PC-9 (cell line): ENCODE measurements around the gene DLG2. TPM values are rescaled to one million over a fixed set of nuclear protein-coding genes. Genes with fewer than 3 reads are reported as not detected.

Experiments
- BruUV-seq: library from RNA; stranded (reverse); fragments of 400-500 nt; replicated peaks from 2 replicates; lab custom pipeline; 2021; lab: Mats Ljungman, UMichigan
- CTCF ChIA-PET: fragments of 300-600 bp; sonication (Branson Sonifier 250); formaldehyde crosslinking; loops from one replicate; lab custom pipeline; 2022; ENCODE audit warnings: antibody characterized with exemption; lab: Charles Lee
- POLR2A ChIA-PET: fragments of 300-600 bp; sonication (Branson Sonifier 250); formaldehyde crosslinking; loops from one replicate; lab custom pipeline; 2022; ENCODE audit warnings: antibody characterized with exemption; ENCODE audit not compliant: unreplicated experiment; lab: Charles Lee
- DNase-seq, 2 experiments: peaks; one replicate each; pipeline versions ENCODE4 v3.0.0 to v3.0.0-alpha.2; 2015 to 2022; ENCODE audit warnings: mixed read lengths in 1 of 2
- H2AFZ ChIP-seq: fragments of 200-600 bp; sonication (generic); 2 replicates; pipeline ENCODE4 v1.8.1; 2017; ENCODE audit warnings: antibody characterized with exemption
- H3F3A ChIP-seq: fragments of 200-600 bp; sonication (generic); 2 replicates; pipeline ENCODE4 v1.8.1; 2017; ENCODE audit warnings: antibody characterized with exemption, mild to moderate bottlenecking, low read depth; ENCODE audit not compliant: insufficient read depth
- H3K27ac ChIP-seq: fragments of 200-600 bp; sonication (generic); 2 replicates; pipeline ENCODE4 v1.6.1; 2016; ENCODE audit warnings: mixed run types
- H3K27me3 ChIP-seq: fragments of 200-600 bp; sonication (generic); 2 replicates; pipeline ENCODE4 v1.6.1; 2016; ENCODE audit warnings: low read depth, mixed run types; ENCODE audit not compliant: insufficient read depth
- H3K36me3 ChIP-seq: fragments of 200-600 bp; sonication (generic); 2 replicates; pipeline ENCODE4 v1.6.1; 2016; ENCODE audit warnings: low read depth, mixed run types
- H3K4me1 ChIP-seq: fragments of 200-600 bp; sonication (generic); replicated peaks from 2 replicates; pipeline ENCODE4 v1.6.1; 2016; ENCODE audit warnings: mixed run types; ENCODE audit not compliant: insufficient read depth
- H3K4me2 ChIP-seq: fragments of 200-600 bp; sonication (generic); 2 replicates; pipeline ENCODE4 v1.6.1; 2017; ENCODE audit warnings: mixed run types
- H3K4me3 ChIP-seq: fragments of 200-600 bp; sonication (generic); 2 replicates; pipeline ENCODE4 v1.6.1; 2016; ENCODE audit warnings: mixed run types
- H3K79me2 ChIP-seq: fragments of 200-600 bp; sonication (generic); 2 replicates; pipeline ENCODE4 v1.6.1; 2017; ENCODE audit warnings: low read depth, mixed run types
- H3K9me2 ChIP-seq: fragments of 200-600 bp; sonication (generic); 2 replicates; pipeline ENCODE4 v1.8.1; 2017; ENCODE audit warnings: mild to moderate bottlenecking; ENCODE audit not compliant: insufficient read depth
- H3K9me3 ChIP-seq: fragments of 200-600 bp; sonication (generic); 2 replicates; pipeline ENCODE4 v1.8.1; 2016; ENCODE audit warnings: low read depth; ENCODE audit not compliant: insufficient read depth
- H4K20me1 ChIP-seq: fragments of 200-600 bp; sonication (generic); 2 replicates; pipeline ENCODE4 v1.8.1; 2017; ENCODE audit not compliant: insufficient read depth
- EZH2 ChIP-seq: fragments of 200-600 bp; sonication (generic); IDR thresholded peaks from 2 replicates; pipeline ENCODE4 v1.8.0; 2017; ENCODE audit warnings: antibody characterized with exemption, low read depth
- intact Hi-C: fragments of 100-400 bp; cut with micrococcal nuclease; formaldehyde crosslinking; loops from one replicate; pipeline ENCODE4 v1.10.0; 2022; ENCODE audit not compliant: unreplicated experiment
- total RNA-seq: library from RNA; stranded (reverse); gene quantifications from 2 replicates; pipeline ENCODE4 v1.2.3, GENCODE V29; 2021
- TF ChIP-seq, protein P1 (sequence below): fragments of 200-600 bp; sonication (generic); conservative IDR thresholded peaks from 2 replicates; pipeline ENCODE4 v1.6.1; 2017; ENCODE audit warnings: mixed run types, antibody characterized with exemption, mild to moderate bottlenecking, moderate library complexity

The DLG2 gene
- total RNA-seq, 1 experiment from 2014 or later = 6.4 TPM

DNA sequence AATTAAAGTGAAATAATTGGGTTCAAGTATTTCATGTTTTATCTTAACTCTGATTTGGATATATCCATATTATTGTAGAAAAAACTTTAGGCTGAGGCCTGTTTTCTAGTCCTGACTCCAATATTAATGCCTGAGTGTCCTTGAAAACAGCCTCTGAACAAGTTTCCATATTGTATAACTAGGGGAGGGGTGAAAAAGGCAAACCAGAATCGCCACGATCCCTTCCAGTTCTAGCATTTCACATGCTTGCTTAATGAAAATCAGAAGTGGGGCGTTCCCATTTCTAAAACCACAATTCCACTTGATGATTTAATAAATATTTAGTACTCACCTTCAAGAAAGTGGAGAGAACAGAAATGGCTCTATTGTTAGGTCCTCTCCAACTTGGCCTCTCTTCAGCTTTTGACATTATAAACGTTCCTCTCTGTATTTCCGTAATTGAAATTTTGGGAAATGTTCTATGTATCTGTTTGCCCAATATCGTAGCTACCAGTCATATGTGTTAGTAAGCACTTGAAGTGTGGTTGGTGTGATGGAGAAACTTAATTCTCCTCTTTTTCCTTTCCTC, 1779.6 kb downstream of the DLG2 start:
- H3K9me2 ChIP-seq = no peaks in the 10 kb centered on the region
- no peak overlapping the region for H3K4me3 ChIP-seq
- POLR2A ChIA-PET = no interaction called here
- no peak overlapping the region for H3K27ac ChIP-seq
- H3K27me3 ChIP-seq = peaks cover 18% of the 10 kb centered on the region
- TF ChIP-seq EZH2 = no peak
- TF ChIP-seq, protein P1, sequence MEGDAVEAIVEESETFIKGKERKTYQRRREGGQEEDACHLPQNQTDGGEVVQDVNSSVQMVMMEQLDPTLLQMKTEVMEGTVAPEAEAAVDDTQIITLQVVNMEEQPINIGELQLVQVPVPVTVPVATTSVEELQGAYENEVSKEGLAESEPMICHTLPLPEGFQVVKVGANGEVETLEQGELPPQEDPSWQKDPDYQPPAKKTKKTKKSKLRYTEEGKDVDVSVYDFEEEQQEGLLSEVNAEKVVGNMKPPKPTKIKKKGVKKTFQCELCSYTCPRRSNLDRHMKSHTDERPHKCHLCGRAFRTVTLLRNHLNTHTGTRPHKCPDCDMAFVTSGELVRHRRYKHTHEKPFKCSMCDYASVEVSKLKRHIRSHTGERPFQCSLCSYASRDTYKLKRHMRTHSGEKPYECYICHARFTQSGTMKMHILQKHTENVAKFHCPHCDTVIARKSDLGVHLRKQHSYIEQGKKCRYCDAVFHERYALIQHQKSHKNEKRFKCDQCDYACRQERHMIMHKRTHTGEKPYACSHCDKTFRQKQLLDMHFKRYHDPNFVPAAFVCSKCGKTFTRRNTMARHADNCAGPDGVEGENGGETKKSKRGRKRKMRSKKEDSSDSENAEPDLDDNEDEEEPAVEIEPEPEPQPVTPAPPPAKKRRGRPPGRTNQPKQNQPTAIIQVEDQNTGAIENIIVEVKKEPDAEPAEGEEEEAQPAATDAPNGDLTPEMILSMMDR = no peak
- no peaks in the 10 kb centered on the region for H3K4me1 ChIP-seq
- intact Hi-C loops = loop anchor here (2.0 kb wide), 1 partner anchor 69 kb away; no protein-coding TSS in a partner anchor
- DNase-seq = no peak
- no peaks in the 10 kb centered on the region; the same call in 1 of the 2 replicates for H3K9me3 ChIP-seq
- no peaks in the 10 kb centered on the region for H3F3A ChIP-seq
- no TSS peak for BruUV-seq
- no peaks in the 10 kb centered on the region for H3K36me3 ChIP-seq
- no peaks in the 10 kb centered on the region for H3K79me2 ChIP-seq
- no peaks in the 10 kb centered on the region for H4K20me1 ChIP-seq
- no peak overlapping the region for H3K4me2 ChIP-seq
- H2AFZ ChIP-seq = no peak overlapping the region; the same call in 1 of the 2 replicates
- CTCF ChIA-PET = interaction anchor here (0.7 kb wide), 1 partner anchor 1130 kb away, joined by 7 read pairs; no protein-coding TSS in a partner anchor

DNA sequence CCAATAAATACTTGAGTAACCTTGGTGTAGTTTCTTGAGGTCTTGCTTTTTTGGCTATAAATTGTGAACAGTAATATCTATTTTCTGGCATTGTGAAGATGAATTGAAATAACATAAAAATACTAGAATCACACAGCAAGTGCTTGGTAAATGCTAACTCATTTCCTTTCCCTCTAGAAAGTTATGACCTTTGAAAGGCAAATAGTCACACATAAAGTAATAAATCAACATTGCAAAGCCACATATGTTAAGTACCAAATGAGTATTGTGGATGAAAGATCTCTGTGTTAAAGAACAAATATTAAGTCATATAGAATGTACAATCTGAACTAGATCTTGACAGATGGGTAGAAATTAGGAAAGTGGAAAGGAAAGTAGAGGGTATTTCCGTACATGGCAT, 1781.3 kb downstream of the DLG2 start:
- no peaks in the 10 kb centered on the region for H3K9me2 ChIP-seq
- no peaks in the 10 kb centered on the region for H3F3A ChIP-seq
- ChIA-PET POLR2A (no interaction called here), CTCF (no interaction called here)
- no TSS peak for BruUV-seq
- H3K4me3 ChIP-seq = no peak overlapping the region
- intact Hi-C loops = no loop called here
- peaks cover 18% of the 10 kb centered on the region for H3K27me3 ChIP-seq
- no peak overlapping the region for H2AFZ ChIP-seq
- H3K4me1 ChIP-seq = no peaks in the 10 kb centered on the region
- DNase-seq = no peak
- no peaks in the 10 kb centered on the region; the same call in 1 of the 2 replicates for H3K9me3 ChIP-seq
- TF ChIP-seq EZH2 = no peak
- TF ChIP-seq, protein P1 = no peak
- no peak overlapping the region for H3K27ac ChIP-seq
- no peaks in the 10 kb centered on the region for H3K79me2 ChIP-seq
- H4K20me1 ChIP-seq = no peaks in the 10 kb centered on the region
- no peaks in the 10 kb centered on the region for H3K36me3 ChIP-seq
- H3K4me2 ChIP-seq = no peak overlapping the region

DNA sequence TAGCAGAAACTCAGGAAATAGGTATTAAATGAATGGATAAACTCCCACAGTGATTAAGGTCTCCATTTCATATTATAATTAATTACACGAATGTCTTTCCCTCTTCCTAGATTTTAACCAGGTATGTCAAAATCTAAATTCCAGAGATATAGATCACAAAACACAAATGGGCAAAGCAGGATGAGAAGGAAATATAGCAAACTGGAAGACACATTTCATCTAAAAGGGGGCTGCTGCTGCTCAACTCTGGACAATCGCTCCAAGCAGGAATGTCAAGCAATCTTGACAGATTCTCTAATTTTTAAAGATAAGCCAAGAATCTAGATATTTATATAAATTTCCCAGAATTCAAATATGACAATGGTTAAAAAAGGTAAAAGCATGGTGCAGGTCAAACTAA, 1786.8 kb downstream of the DLG2 start:
- Histone ChIP-seq H3K9me2 (no peaks in the 10 kb centered on the region), H3K27me3 (peaks cover 14% of the 10 kb centered on the region), H4K20me1 (no peaks in the 10 kb centered on the region), H3F3A (no peaks in the 10 kb centered on the region), H3K27ac (no peak overlapping the region), H3K4me3 (no peak overlapping the region), H2AFZ (no peak overlapping the region), H3K79me2 (no peaks in the 10 kb centered on the region), H3K4me1 (no peaks in the 10 kb centered on the region), H3K9me3 (no peaks in the 10 kb centered on the region), H3K36me3 (no peaks in the 10 kb centered on the region), H3K4me2 (no peak overlapping the region)
- BruUV-seq = no TSS peak
- intact Hi-C loops = no loop called here
- DNase-seq = no peak
- ChIA-PET POLR2A (no interaction called here), CTCF (no interaction called here)
- no peak for TF ChIP-seq EZH2
- TF ChIP-seq, protein P1 = no peak
